ENCODE measurements around the gene PPT2. TPM values are rescaled to one million over a fixed set of nuclear protein-coding genes. Genes with fewer than 3 reads are reported as not detected.

The PPT2 gene
- total RNA-seq (2022; extraction: Qiagen RNA extraction; ENCODE audit: low read depth): 8.1 to 10.0 TPM (median 9.0 TPM) in 5 replicates

GRCh38 chr6:32153564-32154513 lies at the start of gene PPT2:
Gene PPT2 (plus strand): TSS chr6:32154141. CDS start chr6:32154595, 454 bp downstream.

GRCh38 chr6:32109114-32109764 lies 44.7 kb upstream of the PPT2 start, which contains the start of gene TNXB:
Gene TNXB (minus strand): TSS chr6:32109338. CDS start chr6:32098198, 11,140 bp downstream.

GRCh38 chr6:32127717-32128592 lies 26.0 kb upstream of the PPT2 start, which contains the start of gene ATF6B:
Gene ATF6B (minus strand): TSS chr6:32128246. CDS start chr6:32128207, 39 bp downstream.

GRCh38 chr6:32151863-32152768 lies 1.8 kb upstream of the PPT2 start, which contains the start of gene PRRT1:
Gene PRRT1 (minus strand): TSS chr6:32151939. CDS start chr6:32151827, 112 bp downstream.

GRCh38 chr6:32164295-32164694 lies 10.4 kb downstream of the PPT2 start, which contains the start of gene EGFL8:
Gene EGFL8 (plus strand): TSS chr6:32164595. CDS start chr6:32166166, 1,571 bp downstream.

GRCh38 chr6:32175711-32176475 lies 22.0 kb downstream of the PPT2 start, which contains the start of gene AGPAT1:
Gene AGPAT1 (minus strand): TSS chr6:32176084. CDS start chr6:32171496, 4,588 bp downstream.

GRCh38 chr6:32177788-32178546 lies 24.0 kb downstream of the PPT2 start, which contains the start of gene RNF5:
Gene RNF5 (plus strand): TSS chr6:32178405. CDS start chr6:32178512, 107 bp downstream.

GRCh38 chr6:32184084-32184640 lies 30.2 kb downstream of the PPT2 start, which contains the start of gene AGER:
Gene AGER (minus strand): TSS chr6:32184253. CDS start chr6:32184222, 31 bp downstream.

GRCh38 chr6:32190054-32190851 lies 36.3 kb downstream of the PPT2 start, which contains the start of gene PBX2:
Gene PBX2 (minus strand): TSS chr6:32190202. CDS start chr6:32189915, 287 bp downstream.

GRCh38 chr6:32192608-32193039 lies 38.7 kb downstream of the PPT2 start, which contains the start of gene GPSM3:
Gene GPSM3 (minus strand): TSS chr6:32192643. CDS start chr6:32192513, 130 bp downstream.

Other genes starting within 250 kb of the PPT2 start
- 0.19 to 0.66 TPM (median 0.27 TPM) in 5 replicates for gene C2, start 226.4 kb upstream of the PPT2 start, total RNA-seq (2022; extraction: Qiagen RNA extraction; ENCODE audit: low read depth)
- gene CFB, start 208.0 kb upstream of the PPT2 start, total RNA-seq (2022; extraction: Qiagen RNA extraction; ENCODE audit: low read depth): 1.4 to 3.1 TPM (median 2.1 TPM) in 5 replicates
- 74.0 to 93.6 TPM (median 77.4 TPM) in 5 replicates for gene NELFE, start 195.2 kb upstream of the PPT2 start, total RNA-seq (2022; extraction: Qiagen RNA extraction; ENCODE audit: low read depth)
- 22.7 to 25.6 TPM (median 24.7 TPM) in 5 replicates for gene SKIC2, start 195.0 kb upstream of the PPT2 start, total RNA-seq (2022; extraction: Qiagen RNA extraction; ENCODE audit: low read depth)
- 9.7 to 13.2 TPM (median 11.9 TPM) in 5 replicates for gene DXO, start 182.0 kb upstream of the PPT2 start, total RNA-seq (2022; extraction: Qiagen RNA extraction; ENCODE audit: low read depth)
- 0.48 to 1.3 TPM (median 0.98 TPM) in 5 replicates for gene C4A, start 172.1 kb upstream of the PPT2 start, total RNA-seq (2022; extraction: Qiagen RNA extraction; ENCODE audit: low read depth)
- 0.56 to 1.3 TPM (median 0.94 TPM) in 5 replicates for gene C4B, start 139.3 kb upstream of the PPT2 start, total RNA-seq (2022; extraction: Qiagen RNA extraction; ENCODE audit: low read depth)
- gene CYP21A2, start 115.7 kb upstream of the PPT2 start, total RNA-seq (2022; extraction: Qiagen RNA extraction; ENCODE audit: low read depth): not detected in 5 replicates
- gene TNXB, start 44.8 kb upstream of the PPT2 start, total RNA-seq (2022; extraction: Qiagen RNA extraction; ENCODE audit: low read depth): 0.42 to 0.92 TPM (median 0.67 TPM) in 5 replicates
- 26.8 to 36.7 TPM (median 34.5 TPM) in 5 replicates for gene ATF6B, start 25.9 kb upstream of the PPT2 start, total RNA-seq (2022; extraction: Qiagen RNA extraction; ENCODE audit: low read depth)
- gene FKBPL, start 23.9 kb upstream of the PPT2 start, total RNA-seq (2022; extraction: Qiagen RNA extraction; ENCODE audit: low read depth): 7.0 to 9.3 TPM (median 8.2 TPM) in 5 replicates
- gene PRRT1, start 2.2 kb upstream of the PPT2 start, total RNA-seq (2022; extraction: Qiagen RNA extraction; ENCODE audit: low read depth): 0.45 to 0.98 TPM (median 0.65 TPM) in 5 replicates
- gene EGFL8, start 10.5 kb downstream of the PPT2 start, total RNA-seq (2022; extraction: Qiagen RNA extraction; ENCODE audit: low read depth): 1.1 to 2.4 TPM (median 1.3 TPM) in 5 replicates
- gene AGPAT1, start 21.9 kb downstream of the PPT2 start, total RNA-seq (2022; extraction: Qiagen RNA extraction; ENCODE audit: low read depth): 32.1 to 40.9 TPM (median 40.2 TPM) in 5 replicates
- 33.1 to 47.7 TPM (median 45.2 TPM) in 5 replicates for gene RNF5, start 24.3 kb downstream of the PPT2 start, total RNA-seq (2022; extraction: Qiagen RNA extraction; ENCODE audit: low read depth)
- gene AGER, start 30.1 kb downstream of the PPT2 start, total RNA-seq (2022; extraction: Qiagen RNA extraction; ENCODE audit: low read depth): 1.2 to 2.3 TPM (median 1.7 TPM) in 5 replicates
- 15.2 to 21.6 TPM (median 17.8 TPM) in 5 replicates for gene PBX2, start 36.1 kb downstream of the PPT2 start, total RNA-seq (2022; extraction: Qiagen RNA extraction; ENCODE audit: low read depth)
- 0.31 to 0.67 TPM (median 0.50 TPM) in 5 replicates for gene GPSM3, start 38.5 kb downstream of the PPT2 start, total RNA-seq (2022; extraction: Qiagen RNA extraction; ENCODE audit: low read depth)
- gene NOTCH4, start 69.9 kb downstream of the PPT2 start, total RNA-seq (2022; extraction: Qiagen RNA extraction; ENCODE audit: low read depth): 0.48 to 0.83 TPM (median 0.61 TPM) in 5 replicates
- not detected in 5 replicates for gene TSBP1, start 217.8 kb downstream of the PPT2 start, total RNA-seq (2022; extraction: Qiagen RNA extraction; ENCODE audit: low read depth)